CD4-positive, alpha-beta T cell treated with Interleukin-6 for 4 hours (primary cell): ENCODE measurements around the gene HSDL2.
"Not testable (repeated sequence)": the region's sequence is repeated elsewhere in the genome, so short reads cannot be mapped to it uniquely, and the experiment has no call there.

Experiments used
- DNase-seq: peaks from one replicate; pipeline ENCODE4 v3.0.0-alpha.2; 2020; ENCODE audit warnings: mixed read lengths

HSDL2 gene

DNA sequence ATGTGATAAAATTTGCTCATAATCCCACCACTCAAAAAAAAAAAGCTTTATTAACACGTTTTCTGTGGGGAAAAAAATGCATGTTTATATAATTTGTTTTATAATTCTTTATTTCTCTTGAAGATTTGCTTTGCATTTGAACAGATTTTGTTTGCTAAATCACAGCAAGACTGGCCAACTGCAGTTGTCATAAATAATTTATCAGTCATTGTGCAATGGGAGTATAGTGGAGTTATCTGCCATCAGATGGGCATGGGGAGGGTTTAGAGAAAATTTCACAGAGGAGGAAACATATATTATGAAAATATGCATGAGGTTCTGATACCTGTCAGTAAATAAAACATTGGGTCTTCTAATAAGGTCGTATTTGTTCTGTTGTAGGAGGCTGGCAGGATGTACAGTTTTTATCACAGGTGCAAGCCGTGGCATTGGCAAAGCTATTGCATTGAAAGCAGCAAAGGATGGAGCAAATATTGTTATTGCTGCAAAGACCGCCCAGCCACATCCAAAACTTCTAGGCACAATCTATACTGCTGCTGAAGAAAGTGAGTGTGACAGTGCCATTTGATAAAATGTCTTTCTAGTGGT, 23.8 kb downstream of the HSDL2 start:
- no peak for DNase-seq

DNA sequence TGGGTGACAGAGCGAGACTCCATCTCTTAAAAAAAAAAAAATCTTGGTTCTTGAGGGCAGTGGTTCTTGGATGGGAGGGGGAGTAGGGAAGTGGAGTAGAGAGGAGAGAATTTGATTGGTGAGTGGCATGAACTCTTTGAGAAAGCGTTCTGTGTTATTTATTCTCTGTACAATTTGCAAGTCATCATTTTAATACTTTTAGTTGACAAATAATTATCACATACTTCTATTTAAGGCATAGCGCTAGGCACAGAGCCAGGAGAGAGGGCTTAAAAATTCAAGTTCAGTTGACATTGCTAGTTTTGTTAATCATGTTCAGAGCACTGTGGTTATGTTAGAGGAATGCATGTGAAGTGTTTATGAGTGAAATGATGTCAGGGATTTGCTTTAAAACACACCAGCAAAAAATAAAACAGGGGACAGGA, 24.6 kb downstream of the HSDL2 start:
- no peak for DNase-seq

DNA sequence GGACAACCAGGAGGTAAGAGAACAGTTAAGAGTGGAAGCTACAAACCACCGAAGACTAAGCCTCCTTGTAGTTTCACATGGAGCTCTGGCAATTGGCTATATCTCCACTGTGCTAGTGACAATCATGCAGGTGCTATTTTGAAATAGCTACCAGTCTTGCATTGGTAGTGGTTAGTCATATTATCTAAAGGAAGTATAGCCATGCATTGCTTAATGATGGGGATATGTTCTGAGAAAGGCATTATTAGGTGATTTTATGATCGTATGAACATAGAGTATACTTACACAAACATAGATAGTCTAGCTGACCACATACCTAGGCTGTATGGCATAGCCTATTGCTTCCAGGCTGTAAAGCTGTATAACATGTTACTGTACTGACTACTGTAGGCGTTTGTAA, 28.4 kb downstream of the HSDL2 start:
- no peak for DNase-seq

DNA sequence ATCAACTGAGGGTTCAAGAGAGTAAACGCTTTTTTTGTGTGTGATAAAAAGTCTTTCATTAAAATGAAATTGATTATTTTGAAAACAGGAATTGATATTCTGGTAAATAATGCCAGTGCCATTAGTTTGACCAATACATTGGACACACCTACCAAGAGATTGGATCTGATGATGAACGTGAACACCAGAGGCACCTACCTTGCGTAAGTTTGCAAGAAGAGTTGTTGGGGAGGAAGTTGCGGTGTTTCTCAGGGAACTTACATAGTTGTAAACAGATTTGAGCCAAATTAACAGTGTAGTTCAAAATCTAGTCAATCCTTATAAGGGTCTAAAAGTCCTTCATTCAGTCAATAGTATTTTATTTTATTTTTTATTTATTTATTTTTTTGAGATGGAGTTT, 28.9 kb downstream of the HSDL2 start:
- no peak for DNase-seq

DNA sequence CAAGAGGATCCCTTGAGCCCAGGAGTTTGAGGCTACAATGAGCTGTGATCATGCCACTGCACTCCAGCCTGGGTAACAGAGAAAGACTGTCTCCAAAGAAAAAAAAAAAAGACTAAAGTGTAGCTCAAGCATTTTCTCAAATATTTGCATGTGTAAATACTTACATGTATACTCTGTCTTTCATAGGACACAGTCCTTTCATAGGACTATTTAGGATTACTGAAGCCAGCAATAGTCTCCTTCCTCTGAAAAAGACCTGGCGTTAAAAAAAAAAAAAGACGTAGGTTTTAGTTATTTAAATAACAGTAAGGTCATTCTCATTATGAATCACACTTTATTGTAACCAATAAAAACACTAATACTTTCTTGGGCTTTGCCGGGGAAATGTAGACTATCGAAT, 29.9 kb downstream of the HSDL2 start:
- DNase-seq, result no peak

DNA sequence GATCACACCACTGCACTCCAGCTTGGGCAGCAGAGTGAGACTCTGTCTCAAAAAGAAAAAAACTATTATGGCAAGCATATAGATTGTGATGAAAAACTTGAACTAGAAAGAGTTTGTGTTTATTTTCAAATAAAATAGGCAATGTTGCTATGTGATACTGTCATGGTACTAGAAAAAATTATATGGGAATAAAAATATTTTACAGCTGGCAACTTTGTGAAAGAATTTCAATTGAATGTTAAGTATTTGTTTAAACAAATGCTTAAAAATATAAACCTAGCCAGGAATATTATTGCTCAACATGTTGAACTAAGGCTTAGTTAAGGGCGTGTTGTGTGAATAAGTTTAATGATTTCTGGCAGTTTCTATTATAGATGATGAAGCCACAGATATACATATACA, 31.7 kb downstream of the HSDL2 start:
- no peak for DNase-seq

DNA sequence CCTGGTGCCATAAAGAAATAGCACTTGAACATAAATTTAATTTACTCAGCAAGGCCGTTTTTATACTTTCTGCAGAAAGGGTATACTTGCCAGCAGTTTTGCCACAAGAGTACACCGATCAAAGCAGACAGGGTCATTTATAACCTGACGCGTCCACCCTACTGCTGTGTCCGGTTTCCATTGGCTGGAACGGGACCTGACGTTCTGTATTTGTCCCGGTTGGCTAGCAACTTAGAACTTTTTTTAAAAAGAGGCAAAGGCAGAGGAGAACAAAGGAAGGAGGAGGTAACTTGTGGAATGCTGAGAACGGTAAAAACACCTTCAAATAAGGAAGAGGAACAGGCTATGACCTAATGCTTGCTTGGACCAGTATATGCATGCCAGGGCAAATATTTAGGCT, 33.8 kb downstream of the HSDL2 start:
- not testable (repeated sequence) for DNase-seq

DNA sequence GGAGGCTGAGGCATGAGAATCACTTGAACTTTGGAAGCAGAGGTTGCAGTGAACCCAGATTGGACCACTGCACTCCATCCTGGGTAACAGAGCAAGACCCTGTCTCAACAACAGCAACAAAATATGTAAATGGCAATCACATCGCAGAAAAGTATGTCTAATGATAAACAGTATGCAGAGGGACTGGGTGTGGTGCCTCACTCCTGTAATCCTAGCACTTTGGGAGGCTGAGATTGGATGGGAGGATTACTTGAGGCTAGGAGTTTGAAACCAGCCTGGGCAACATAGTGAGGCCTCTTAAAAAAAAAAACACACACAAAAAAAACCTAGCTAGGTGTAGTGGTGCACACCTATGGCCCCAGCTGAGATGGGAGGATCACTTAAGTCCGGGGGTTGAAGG, 40.3 kb downstream of the HSDL2 start:
- no peak for DNase-seq

DNA sequence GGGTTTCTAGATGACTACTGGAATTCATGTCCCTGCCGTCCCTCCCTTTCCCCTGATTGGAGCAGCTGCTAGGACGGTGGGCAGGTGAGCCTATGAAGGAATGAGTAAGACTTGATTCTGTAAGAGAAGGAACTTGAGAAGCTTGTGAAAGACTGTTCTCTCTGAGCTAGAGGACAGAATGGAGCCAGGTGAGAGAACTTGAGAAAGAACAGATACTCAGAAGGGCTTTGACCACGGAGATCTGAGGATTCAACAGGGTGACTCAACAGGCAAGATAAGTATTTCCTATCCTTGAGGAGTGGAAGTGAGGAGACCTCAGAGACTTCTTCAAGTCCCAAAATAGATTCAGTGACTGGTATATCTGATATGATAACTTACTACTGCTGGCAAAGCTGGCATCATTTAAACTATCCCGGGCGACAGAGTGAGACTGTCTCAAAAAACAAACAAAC, 41.9 kb downstream of the HSDL2 start:
- no peak for DNase-seq

DNA sequence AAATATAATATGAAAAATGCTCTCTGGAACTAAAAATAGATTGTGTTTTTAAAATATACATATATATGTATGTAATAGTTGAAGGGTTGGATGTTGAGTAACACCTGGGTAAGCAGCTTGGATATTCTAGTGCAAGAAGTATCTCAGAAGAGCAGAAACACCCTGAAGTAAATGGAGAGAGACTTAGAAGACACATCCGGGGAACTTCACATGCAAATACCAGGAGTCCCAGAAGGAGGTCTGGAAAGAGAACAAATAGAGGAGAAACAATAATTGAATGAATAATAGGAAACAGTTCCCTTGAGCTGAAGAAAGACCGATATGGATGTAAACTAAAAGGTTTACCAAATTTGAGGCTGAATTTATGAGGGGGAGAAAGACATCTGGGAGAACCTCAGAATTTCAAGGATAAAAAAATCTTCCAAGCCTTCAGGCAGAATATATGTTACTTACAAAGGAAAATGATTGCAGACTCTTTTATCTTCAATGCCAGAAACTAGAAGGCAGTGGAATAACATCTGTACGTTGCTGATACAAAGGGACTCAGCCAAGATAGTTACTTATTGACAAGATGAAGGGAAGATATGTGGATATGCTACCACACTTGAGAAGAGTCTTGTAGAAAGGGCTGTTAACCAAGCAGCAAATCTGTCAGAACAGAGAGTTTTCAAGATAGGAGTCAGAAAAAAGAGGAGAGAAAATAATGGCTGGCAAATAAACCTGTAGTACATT, 42.7 kb downstream of the HSDL2 start:
- no peak for DNase-seq

DNA sequence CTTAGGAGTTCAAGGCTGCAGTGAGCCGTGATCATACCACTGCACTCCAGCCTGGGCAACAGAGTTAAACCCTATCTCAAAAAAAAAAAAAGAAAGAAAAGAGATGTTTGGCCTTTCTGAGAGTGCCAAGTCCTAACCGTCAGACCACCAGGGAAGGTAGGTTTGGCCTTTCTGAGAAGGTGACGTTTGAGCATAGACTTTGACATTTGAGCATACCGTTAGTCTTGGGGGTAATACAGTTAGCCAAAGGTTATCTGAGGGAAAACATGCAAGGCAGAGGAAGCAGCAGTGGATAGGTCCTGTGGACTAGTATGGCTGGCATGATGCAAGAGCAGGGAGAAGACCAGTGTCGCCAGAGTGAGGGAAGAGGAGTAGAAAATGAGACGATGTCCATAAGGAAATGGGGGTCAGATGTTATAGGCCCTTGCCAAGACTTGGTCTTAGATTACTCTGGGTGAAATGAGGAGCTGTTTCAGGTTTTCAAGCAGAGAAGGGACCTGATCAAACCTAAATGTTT, 50.2 kb downstream of the HSDL2 start:
- no peak for DNase-seq

DNA sequence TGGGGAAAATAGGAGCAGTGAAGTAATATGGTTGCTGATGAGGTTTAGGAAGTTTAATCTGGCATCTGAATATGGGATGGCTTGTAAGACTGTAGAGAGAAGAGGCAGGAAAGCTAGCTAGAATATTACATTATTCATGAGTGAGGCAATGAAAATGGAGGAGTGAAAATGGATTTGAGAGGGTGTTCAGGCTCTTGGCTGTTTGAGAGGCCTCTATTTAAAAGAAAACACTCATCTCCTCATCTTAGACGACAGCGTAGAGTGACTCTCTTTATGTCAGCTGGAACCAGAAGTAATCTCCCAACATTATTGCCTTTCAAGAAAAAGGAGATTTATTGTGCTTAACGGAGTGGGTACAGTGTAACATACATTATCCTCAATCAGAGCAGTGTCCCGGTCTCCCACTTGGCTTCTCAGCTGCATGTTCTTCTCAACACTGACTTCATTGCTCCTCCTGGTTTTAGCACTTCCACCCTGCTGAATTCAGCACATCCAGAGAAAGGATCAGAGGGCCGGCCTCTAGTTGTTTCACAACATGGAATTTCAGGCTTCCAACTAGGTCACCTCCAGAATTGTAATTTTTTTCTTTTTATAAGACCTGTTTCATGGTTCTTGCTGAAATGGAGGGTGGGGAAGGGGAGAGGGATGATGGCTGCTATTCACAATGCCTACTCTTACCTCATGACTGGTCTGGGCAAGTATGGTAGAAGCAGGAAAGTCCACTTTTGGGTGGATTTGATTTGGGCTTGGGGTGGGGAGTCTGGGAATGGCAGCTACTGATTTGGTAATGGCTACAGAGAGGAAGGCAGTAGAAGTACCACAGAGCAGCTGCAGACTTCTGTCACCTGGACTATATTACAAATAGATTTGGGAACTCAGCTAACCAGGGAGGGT, 53.8 kb downstream of the HSDL2 start:
- DNase-seq, result no peak

DNA sequence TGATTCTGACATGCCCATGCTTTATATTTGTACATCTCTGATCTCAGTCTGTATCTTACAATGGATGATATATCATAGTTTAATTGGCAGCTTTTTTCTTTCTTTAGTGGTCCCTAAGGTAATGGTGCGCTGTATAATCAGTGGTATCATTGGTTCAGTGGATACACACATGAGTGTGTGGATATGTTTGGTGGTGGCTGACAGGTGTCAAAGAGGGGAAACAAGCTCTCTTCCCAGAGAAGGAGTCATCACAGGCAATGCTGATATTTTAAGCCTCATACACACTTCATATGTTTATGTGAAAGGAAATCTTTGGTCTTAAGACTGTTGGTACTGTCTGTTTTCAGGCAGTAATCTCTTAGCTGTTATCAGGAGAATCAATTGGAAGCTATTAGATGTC, 54.6 kb downstream of the HSDL2 start:
- no peak for DNase-seq

DNA sequence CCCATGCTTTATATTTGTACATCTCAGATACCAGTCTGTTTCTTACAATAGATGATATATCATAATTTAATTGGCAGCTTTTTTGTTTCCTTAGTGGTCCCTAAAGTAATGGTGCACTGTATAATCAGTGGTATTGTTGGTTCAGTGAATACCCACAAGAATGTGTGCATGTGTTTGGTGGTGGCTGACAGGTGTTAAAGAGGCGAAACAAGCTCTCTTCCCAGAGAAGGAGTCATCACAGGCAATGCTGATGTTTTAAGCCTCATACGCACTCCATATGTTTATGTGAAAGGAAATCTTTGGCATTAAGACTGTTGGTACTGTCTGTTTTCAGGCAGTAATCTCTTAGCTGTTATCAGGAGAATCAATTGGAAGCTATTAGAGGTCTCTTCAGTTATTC, 57.5 kb downstream of the HSDL2 start:
- DNase-seq, result no peak

DNA sequence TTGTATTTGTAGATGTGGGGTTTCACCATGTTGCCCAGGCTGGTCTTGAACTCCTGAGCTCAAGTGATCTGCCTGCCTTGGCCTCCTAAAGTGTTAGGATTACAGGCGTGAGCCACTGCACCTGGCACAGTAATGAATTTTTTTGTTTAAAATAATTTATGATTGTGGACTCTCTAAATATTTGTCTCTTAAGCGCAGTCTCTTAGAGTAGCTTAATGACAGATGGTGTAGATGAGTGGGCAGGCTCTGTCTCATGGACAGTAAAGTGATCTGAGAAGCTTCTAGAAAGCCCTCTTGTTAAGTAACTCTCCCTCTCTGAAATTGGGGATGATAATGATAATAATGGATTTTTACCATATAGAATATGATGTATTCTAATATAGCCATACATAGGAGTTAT, 59.3 kb downstream of the HSDL2 start:
- DNase-seq, result no peak

DNA sequence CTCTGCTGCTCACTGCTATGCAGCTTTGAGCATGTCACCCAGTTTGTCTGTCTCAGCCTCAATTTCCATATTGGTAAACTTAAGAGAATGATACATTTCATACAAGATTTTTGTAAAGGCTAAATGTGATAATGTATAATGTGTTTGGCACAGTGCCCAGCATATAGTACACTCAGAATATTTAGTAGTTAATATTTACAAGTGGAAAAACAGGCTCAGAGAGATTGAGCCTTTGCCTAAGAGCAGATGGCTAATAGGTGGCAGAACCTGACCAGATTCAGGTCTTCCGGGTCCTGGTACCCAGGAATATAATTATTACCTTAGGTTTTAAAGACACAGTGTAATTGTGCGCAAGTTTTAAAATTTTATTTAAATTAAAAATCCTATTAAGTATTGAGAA, 59.9 kb downstream of the HSDL2 start:
- DNase-seq, result no peak

DNA sequence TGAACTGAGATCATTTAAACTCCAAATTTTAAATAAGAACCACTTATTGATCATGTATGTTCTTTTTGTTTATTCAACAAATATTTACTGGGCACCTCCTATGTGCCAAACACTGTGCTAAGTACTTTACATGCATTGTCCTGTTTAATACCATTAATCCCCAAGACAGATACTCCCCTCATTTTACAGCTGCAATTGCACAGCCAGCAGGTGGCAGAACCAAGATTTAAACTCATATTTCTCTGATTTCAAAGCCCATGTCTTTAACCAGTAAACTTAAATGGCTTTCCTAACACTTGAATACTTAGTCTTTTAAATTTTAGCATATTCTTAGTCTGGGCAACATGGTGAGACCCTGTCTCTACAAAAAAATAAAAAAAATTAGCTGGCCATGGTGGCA, 63.3 kb downstream of the HSDL2 start:
- DNase-seq, result peak; percentile 43

DNA sequence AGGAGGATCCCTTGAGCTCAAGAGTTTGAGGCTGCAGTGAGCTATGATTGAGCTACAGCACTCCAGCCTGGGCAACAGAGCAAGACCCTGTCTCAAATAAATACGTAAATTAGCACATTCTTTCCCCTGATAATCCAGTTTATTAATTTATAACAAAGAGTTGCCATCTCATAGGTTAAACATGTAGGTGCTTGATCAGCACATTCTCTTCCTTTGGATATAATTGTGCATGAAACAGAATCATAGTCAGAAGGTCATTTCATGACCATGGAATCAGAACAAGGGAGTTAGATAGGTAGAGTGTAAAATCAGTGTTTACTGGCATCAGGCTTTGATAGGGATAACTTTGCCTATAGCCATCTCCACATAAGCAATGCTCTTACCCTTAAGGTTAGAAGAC, 63.7 kb downstream of the HSDL2 start:
- DNase-seq, result no peak

DNA sequence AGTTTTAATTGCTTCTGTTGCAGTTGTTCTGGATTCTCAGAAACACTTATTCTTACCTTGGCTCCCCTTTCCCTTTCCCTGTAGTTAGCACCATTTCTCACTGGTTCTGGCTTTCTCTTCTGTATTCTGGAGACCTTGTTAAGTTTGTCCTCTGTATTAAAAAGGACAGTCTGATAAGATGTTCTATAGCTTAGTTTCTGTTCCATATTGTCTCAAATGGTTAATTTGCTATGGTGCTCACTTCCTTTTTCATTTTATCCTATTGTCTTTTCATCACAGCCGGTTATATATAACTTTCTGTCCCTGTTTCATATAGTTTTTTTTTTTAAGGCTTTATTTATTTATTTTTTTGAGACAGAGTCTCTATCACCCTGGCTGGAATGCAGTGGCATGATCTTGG, 65.3 kb downstream of the HSDL2 start:
- DNase-seq, result no peak

DNA sequence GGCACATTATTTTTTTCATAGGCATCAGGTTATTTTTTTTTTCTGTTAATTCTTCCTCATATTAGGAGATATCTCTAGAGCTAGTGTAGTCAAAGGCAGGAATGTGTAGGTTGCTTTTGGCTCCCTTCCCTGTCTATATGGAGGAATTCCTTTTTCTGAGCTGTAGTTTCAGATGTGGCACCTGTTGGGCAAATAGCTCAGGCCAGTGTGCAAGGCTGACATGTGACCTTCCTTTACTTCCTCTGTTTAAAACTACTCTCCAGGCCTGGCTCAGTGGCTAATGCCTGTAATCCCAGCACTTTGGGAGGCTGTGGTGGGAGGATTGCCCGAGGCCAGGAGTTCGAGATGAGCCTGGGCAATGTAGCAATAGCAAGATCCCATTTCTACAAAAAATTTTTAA, 66.2 kb downstream of the HSDL2 start:
- no peak for DNase-seq

DNA sequence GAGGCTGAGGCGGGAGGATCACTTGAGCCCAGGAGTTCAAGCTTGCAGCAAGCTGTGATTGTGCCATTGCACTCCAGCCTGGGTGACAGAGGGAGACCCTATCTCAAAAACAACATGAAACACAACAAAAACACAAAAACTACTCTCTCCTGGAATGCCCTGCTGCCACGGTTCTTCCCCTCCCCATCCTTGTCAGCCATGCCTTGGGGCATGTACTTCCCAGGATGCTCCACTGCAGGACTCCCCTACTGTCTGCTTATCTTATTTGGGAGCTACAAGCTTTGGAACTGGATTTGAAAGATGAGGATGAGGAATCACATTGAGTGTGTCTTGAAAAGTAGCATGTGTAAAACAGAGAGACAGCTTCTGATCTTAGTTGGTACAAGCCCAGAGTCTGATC, 66.6 kb downstream of the HSDL2 start:
- no peak for DNase-seq

DNA sequence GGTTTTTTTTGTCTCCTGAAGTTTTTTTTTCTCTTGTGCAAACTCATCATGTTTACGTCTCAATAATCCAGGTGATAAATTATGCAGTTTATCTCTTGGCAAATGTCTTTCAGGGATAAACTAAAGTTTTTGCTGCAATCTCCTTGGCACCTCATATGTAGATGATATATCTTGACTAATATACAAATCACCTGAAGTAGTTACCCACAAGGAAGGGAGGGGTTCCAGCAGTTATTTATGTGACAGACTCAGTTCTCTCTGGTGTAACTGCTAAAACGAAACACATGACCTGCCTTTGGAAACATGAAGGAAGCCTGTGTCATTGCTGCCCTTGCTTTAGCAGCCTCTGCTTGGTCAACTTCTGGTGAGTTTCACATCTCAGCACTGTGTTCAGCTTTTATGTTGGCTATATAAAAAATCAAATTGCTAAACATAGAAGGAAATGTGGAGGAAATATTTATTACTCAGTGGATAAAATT, 67.4 kb downstream of the HSDL2 start:
- no peak for DNase-seq

DNA sequence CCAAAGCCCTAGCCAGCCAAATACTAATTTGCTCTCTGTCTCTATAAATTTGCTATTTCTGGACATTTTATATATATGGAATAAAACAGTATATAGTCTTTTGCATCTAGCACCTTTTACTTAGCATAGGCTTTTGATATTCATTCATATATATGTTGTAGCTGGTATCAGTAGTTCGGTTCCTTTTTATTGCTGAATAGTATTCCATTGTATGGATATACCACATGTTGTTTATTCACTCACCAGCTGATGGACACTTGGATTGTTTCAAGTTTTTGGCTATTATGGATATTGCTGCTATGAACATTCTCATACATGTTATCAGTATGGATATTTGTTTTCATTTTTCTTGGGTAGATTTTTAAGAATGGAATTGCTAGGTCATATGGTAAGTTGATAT, 82.9 kb downstream of the HSDL2 start:
- DNase-seq, result no peak

DNA sequence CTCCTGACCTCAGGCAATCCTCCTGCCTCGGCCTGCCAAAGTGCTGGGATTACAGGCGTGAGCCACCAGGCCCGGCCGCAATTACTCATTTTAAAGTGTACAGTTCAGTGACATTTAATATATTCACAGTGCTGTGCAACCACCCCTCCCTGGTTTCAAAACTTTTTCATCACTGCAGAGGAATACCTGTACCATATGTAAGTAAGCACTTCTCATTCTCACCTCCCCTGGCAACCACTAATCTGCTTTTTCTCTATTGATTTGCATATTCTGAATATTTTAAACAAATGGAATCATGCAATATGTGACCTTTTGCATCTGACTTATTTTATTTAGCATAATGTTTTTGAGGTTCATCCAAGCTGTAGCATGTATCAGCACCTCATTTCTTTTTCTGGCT, 85.4 kb downstream of the HSDL2 start:
- no peak for DNase-seq
